Superior temporal gyrus (tissue), 1 donor: Measurements from ENCODE around the gene ANKIB1.
"Not testable (repeated sequence)": the region's sequence is repeated elsewhere in the genome, so short reads cannot be mapped to it uniquely, and the experiment has no call there.

ENCODE experiments used
- DNase-seq: peaks from one replicate; pipeline ENCODE4 v3.0.0-alpha.2; 2016; ENCODE audit errors: extremely low spot score

ANKIB1 gene

DNA sequence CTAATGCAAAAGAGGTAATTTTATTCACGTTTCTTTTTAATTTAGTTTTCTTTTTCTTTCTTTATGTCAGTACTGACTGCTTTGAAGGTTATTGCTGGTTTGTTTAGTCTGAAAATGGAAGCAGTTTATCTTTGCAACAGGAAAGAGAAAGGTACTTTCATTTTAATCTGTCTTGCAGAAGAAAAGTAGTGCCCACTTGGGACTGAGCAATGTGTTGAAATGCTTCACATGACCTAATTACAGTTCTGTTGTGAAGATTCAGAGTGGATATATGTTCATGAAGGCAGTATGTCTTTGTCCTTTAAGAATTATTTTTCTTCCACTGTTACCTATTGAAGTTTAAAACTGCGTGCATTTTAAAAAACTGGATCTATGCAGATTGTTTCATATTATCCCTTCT is 80.1 kb downstream of the ANKIB1 start:
- no peak for DNase-seq

DNA sequence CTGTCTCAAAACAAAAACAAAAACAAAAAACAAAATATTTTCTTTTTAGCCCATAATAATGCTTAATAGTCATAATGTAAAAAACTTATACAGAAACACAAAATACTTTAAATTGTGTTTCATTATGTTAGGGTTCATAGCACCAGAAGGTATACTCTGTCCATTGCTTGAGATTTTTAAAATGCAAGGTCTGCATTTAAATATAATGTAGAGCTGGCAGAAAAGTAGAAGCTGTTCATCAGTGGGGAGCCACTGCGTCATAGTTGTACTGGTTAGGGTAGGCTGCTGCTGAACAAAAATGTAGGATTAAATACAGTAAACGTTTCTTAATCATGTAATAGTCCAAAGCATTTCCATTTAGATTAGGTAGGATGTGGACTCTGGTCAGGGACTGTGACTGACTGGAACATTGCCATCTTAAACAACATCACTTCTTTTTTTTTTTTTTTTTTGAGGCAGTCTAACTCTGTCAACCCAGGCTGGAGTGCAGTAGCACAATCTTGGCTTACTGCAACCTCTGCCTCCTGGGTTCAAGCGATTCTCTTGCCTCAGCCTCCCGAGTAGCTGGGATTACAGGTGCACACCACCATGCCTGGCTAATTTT is 85.2 kb downstream of the ANKIB1 start:
- no peak for DNase-seq

DNA sequence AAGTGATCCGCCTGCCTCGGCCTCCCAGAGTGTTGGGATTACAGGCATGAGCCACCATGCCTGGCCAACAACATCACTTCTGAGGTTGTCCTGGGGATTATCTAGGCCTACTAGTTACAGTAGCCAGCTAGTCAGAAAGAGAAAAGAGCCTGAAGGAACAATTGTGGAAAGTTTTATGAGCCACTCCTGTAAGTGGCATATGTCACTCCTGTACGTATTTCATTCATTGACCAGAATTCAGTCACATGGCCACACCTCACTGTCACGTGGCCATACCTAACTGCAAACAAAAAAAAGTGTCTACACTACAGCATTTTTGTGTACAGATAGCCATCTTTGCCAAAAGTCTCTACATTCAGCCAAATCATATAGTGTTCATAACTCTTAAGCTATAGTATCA is 85.7 kb downstream of the ANKIB1 start:
- DNase-seq: no peak

DNA sequence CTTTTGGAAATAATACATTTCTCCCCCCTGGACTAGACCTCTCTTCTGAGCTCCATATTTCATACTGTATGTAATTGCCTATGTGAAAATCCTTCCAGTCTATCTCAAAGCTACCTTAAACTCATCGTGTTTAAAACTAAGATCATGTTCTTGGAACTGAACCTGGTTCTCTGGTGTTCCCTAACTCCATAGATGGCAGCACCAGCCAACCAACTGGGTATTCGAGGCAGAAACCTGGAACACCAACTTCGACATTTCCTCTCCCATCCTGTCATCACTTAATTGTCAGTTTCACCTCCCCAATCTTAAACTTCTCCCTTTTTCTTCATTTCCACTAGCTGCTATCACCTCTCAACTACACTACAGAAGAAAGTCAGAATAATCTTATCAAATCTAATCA is 87.0 kb downstream of the ANKIB1 start:
- DNase-seq: no peak

DNA sequence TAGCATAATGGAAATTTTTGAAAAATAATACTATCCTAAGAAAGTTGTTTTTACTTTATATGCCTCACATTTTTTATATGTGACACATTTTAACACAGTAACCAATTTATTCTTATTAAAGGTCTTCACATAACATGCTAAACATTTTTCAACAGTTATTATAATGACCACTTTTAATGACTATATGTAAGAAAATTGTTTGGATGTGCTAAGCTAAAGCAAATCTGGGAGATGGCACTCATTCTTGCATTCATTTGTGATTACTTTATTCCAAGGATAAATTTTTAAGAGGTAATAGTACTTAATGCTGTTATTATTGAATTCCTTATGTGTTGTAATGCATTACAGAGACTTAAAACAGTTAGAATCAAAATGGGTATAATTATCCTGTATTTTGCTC is 88.1 kb downstream of the ANKIB1 start:
- DNase-seq: no peak

DNA sequence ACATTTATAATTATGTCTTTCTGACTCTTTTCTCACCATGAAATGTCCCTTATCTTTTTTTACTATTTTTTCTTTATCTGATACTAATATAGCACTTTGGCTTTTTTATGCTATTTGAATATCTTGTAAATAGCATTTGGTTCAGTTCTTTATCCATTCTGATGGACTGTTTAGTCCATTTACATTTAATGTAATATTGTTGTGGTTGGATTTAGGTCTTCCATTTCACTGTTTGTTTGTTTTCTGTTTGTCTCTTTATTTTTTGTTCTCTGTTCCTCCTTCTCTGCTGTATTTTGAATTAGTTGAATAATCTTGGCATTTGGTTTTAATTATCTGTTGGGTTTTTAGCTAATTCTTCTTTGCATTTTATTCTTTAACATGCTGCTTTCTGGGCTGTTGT is 89.8 kb downstream of the ANKIB1 start:
- no peak for DNase-seq

DNA sequence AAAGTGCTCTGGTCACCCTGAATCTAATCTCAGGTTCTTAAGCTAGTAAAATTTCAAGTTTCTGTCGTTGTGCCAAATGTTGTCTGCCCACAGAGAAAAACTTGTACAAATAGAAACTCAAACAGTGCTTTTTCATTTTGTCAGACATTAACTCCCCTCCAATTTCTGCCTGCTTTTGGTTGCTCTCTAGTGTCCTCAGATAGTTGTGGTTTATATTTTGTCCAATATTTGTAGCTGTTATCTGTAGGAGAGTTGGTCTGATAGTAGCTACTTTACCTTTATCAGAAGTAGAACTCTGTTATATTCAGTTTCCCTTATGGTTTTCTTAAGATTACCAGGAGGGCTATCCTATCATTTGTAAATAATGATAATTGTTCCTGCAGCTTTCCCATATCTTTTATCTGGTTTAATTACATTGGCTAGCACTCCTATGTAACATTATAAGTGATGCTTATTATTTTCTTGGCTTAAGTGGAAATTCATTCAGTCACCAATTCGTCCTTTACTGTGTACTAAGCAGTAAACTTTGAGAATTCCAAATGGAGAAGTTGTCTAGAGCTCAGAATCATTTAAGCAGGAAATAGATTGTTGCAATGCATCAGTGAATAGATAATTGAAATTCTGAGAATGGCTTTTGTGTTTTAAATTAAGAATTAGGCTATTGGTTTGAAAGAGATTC is 91.0 kb downstream of the ANKIB1 start:
- no peak for DNase-seq

DNA sequence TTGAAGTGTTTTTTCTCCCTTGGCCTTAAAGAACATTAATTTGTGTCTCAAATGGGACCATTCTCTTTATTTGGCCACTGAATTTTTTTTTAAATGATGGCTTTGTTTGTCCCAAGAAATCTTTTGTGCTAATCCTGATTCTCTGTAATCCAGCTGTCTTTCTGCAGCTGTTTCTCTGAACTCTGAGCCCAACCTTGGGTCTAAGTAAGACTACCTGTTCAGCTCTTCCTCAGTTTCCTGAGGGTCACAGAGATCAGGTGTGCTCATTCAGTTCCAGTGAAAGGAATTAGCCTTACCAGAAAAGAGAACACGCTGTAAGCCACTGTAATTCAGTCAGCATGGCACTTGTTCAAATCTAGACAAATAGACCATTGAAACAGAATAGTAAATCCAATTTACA is 94.2 kb downstream of the ANKIB1 start:
- peak; percentile 69 for DNase-seq

DNA sequence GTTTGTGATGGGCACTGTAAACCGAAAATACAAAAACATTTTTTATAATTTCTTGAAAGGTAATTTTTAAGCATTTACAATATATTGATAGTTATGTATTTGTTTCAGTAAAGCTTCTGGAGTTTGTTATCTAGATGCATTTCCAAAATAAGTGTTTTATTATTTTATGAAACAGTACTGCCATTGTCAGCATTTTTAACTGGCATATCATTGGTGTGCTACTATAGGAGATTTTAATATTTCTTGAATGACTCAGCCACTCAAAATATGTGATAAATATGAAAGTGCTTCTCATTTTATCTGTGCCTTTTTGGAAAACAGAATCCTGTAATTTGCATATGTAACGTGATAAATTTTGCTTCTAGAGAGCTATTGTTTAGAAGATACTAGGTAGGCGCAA is 97.9 kb downstream of the ANKIB1 start:
- DNase-seq: no peak

DNA sequence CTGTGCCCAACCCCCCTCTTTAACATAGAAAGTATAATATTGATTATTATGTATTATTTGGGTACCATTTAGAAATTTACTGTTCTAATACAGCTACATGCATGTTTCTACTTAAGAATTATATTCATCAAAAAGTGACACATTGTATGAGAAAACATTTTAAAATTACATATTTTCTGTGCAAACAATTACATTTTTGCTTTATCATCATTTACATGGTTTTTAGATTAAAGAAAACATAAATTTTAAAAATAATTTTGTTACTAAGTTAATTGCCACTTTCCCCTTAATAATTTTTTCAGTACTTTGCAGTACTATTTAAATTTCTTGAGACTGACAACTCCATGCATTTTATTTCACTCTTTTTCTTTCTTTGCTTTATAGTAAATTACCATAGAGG is 106.2 kb downstream of the ANKIB1 start:
- no peak for DNase-seq

DNA sequence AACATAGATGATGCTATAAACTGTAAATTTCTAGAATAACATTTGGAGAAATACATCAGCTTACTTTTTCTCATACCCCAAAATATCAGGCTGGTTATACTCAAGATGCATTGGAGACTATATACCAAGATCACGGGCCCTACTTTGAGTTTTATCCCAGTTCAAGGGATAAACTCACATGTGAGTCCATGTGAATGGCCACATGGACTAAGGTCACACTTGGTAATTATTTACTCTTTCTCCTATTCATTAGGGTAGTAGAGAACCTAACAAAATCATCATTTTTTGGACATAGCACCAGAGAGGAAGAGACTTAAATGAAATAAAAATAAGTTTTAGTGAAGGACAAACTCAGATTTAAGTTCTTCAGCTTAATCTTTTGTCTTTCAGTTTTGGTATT is 108.4 kb downstream of the ANKIB1 start:
- no peak for DNase-seq

DNA sequence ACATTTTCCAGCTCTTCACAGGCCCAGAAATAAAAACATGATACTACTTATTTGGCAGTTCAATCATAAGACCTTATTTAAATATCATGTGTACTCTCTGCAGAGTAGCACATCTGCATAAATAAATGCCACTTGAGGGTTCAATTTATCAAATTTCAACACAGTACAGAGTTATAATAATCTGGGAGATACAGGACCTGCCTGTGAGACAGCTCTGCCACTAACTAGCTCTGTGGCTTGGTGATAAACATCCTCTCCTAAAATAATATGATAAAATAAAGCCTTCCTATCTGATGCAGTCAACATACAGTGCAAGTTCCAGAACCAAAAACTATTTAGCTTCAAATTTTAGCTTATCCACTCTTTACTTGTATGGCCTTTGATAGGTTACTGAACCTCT is 110.6 kb downstream of the ANKIB1 start:
- no peak for DNase-seq

DNA sequence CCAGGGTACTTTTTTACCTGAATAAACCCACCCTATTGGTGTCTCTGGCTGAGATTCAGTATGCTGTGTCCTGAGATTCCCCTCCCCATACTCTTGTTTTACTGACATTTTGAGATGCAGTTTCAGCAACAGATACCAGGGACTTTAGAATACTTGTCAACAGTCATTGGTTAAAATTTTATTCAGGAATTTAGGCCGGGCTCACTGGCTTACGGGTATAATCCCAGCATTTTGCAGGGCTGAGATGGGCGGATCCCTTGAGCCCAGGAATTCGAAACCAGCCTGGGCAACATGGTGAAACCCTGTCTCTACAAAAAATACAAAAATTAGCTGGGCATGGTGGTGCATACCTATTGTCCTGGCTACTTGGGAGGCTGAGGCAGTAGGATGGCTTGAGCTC is 111.5 kb downstream of the ANKIB1 start:
- DNase-seq: no peak

DNA sequence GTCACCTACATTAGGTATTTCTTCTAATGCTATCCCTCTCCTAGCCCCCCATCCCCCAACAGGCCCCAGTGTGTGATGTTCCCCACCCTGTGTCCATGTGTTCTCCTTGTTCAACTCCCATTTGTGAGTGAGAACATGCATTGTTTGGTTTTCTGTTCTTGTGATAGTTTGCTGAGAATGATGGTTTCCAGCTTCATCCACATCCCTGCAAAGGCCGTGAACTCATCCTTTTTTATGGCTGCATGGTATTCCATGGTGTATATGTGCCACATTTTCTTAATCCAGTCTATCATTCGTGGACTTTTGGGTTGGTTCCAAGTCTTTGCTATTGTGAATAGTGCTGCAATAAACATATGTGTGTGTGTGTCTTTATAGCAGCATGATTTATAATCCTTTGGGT is 113.4 kb downstream of the ANKIB1 start:
- not testable (repeated sequence) for DNase-seq

DNA sequence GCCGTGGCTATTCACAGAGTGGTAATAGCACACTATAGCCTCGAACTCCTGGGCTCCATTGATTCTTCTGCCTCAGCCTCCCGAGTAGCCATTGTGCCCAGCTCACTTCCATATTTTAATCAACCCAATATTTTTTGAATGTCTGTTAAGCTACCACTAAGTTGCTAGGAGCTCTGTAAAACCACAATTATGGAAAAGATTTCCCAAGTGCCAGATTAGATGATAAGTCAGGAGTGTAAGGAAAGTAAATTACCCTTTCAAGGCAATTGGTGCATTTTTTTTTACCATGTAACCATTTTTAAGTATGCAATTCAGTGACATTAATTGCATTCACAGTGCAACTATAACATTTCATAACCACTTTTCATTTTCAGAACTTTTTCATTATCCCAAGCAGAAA is 114.0 kb downstream of the ANKIB1 start:
- no peak for DNase-seq

DNA sequence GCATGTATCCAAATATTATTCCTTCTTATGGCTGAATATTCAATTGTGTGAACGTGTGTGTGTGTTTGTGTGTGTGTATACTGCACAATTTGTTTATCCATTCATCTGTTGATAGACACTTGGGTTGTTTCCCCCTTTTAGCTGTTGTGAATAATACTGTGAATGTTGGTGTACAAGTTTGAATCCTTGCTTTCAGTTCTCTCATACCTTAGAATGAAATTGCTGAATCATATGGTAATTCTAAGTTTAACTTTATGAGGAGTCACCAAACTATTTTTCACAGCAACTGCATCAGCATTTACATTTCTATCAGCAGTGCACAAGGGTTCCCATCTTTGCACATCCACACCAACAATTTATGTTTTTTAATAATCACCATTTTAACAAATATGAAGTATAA is 114.6 kb downstream of the ANKIB1 start:
- no peak for DNase-seq

DNA sequence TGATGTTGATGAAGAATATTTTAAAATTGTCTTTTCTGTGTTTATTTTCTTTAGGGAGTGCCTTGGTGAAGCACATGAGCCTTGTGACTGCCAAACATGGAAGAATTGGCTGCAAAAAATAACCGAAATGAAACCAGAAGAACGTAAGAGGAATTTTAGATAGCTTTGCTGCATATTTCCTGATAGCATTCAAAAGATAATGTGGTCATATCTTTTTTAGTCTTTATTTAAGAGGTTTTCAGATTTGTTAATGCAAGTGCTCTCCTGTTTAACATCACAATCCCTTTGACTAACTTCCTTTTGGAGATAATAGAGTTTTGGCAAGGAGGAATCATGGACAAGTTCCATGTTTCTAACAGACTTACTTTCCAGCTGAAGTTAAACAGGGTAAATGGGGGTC is 116.4 kb downstream of the ANKIB1 start:
- DNase-seq: no peak

DNA sequence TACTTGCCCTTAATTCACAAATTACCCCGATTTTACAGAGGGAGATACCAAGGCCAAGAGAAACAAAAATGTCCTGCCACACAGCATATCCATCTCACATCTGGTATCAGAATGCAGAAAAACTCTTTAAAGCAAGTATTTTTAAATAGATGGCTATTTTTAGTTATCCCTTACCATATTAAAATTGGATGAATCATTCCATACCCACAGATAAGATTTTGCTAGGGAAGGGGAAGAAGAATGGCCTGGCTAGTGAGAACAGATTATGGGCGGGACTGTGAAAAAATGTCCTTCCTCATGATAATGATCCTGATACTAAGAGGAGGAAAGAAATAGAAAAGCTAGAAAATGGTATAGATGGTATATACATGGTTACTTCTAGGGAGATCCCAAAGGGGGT is 121.0 kb downstream of the ANKIB1 start:
- no peak for DNase-seq

DNA sequence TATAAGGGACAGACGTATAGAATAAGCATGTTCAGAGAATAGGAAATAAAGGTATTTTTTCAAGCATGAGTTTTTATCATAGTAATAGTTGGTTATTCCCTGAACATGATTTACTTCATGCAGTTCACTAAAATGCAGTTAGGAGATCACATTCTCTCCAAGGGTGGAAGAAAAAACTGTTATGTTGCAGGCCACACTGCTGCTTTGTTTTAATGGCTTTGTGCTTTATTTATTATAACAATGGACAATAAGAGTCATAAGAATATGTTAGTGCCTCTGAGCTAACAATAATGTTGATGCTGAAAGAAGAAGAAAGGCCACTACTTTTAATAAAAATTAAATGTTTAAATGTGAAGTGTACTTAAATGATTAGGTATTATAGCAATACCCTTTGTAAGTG is 123.0 kb downstream of the ANKIB1 start:
- DNase-seq: peak; percentile 91

DNA sequence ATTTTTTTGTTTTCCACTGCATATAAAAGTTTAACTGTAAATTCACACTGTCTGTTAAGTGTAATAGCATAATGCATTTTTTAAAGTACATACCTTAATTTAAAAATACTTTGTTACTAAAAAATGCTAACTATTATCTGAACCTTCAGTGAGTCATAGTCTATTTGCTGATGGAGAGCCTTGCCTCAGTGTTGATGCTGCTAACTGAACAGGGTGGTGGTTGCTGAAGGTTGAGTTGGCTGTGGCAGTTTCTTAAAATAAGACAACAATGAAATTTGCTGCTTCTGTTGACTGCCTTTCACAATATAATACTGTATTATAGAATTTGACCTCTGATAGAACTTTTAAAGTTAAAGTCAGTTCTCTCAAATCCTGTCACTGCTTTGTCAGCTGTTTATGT is 129.2 kb downstream of the ANKIB1 start:
- no peak for DNase-seq

DNA sequence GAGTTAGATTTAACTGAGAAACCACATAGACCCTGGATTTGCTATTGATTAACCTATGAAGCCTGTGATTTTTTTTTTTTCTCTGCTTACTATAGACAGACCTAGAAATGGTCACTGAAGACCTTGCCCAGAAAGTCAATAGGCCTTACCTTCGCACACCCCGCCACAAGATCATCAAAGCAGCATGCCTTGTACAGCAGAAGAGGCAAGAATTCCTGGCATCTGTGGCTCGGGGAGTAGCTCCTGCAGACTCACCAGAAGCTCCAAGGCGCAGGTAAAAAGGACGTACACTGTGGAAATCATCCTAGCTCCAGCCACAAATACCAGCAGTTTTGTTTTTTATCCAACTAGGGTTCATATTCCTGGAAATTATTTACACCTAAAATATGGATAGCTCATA is 145.3 kb downstream of the ANKIB1 start:
- DNase-seq: no peak

DNA sequence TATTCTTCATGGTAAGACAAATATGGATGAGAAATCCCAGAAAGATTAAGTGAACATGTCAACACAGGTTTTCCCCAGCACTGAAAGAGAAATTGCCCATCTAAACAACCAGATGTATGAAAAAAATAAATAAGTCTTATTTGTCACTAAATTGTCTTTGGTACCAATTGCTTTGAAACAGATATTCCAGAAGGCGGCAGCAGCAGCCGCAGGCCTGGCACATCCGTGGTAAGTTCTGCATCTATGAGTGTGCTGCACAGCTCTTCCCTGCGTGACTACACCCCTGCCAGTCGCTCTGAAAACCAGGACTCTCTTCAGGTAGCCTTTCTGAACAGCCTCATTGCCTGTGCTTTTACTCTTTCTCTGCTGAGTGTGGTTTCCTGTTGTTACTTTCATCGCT is 151.8 kb downstream of the ANKIB1 start:
- DNase-seq: no peak

DNA sequence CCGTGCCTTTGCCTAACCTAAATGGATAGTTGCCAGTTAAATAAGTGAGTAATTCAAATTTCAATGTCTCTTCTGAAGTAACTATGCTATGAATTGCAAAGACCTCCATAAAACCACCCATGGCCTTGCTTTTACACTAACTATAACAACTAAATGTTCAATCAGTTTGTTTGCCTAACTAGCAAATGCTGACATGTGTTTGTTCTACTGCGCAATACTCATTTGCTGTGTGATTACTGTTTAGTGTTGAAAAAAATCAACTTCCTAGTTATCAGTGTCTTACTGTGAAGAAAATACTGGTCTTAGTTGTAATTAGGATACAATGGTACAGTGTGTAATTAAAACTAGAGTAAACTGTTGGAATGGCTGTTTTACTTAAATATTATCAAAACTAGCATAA is 154.2 kb downstream of the ANKIB1 start:
- no peak for DNase-seq
